Keratinocyte (primary cell): ENCODE measurements around the gene ATP10D.

Source experiments
- CTCF ChIP-seq, 3 experiments: IDR thresholded peaks in 1 of 3; conservative IDR thresholded peaks in 1 of 3; optimal IDR thresholded peaks in 1 of 3; 2 replicates in 2 of 3; 3 replicates in 1 of 3; pipeline versions ENCODE3 to v1.5.1; 2011; ENCODE audit warnings: low read length in 3 of 3, mild to moderate bottlenecking in 3 of 3, moderate library complexity in 2 of 3, control low read depth in 1 of 3, inconsistent platforms in 1 of 3; ENCODE audit not compliant: insufficient read depth in 2 of 3; ENCODE audit errors: extremely low read depth in 1 of 3
- EZH2 ChIP-seq: IDR thresholded peaks from one replicate; pipeline ENCODE4 v1.6.1; 2012; ENCODE audit warnings: inconsistent platforms, mild to moderate bottlenecking, low read length, moderate library complexity

- no peak for TF ChIP-seq CTCF (optimal IDR thresholded peaks at IDR 0.05 in 1 of 3, IDR thresholded peaks at IDR 0.05 in 1 of 3, conservative IDR thresholded peaks at IDR 0.05 in 1 of 3; ENCODE audit: extremely low read depth in 1 of 3, insufficient read depth in 2 of 3, low read length in 3 of 3)
- no peak for TF ChIP-seq EZH2
These were observed 15.1 kb upstream of the ATP10D start for GRCh38 chr4:47469951-47470350.
